Sigmoid colon (tissue), 7 donors: Measurements from ENCODE around the gene VANGL1. TPM values are rescaled to one million over a fixed set of nuclear protein-coding genes. Genes with fewer than 3 reads are reported as not detected.
A peak's percentile ranks its signal among the peaks of the same experiment; 100 is the strongest.

ENCODE experiments used
- DNase-seq: peaks from one replicate; pipeline ENCODE4 v3.0.0-alpha.2; 2019
- H3K27ac ChIP-seq, 4 donors: fragments of 200-600 bp; sonication (generic); one replicate each; pipeline ENCODE4 v1.5.1; 2016 to 2019; ENCODE audit warnings: mild to moderate bottlenecking in 1 of 4
- H3K27me3 ChIP-seq, 3 donors: fragments of 200-600 bp; sonication (generic); one replicate each; pipeline ENCODE4 v1.5.1; 2019; ENCODE audit warnings: mild to moderate bottlenecking in 1 of 3
- H3K36me3 ChIP-seq, 4 donors: fragments of 200-600 bp; sonication (generic); one replicate each; pipeline ENCODE4 v1.5.1; 2016 to 2019
- H3K4me1 ChIP-seq, 4 donors: fragments of 200-600 bp; sonication (generic); one replicate each; pipeline ENCODE4 v1.5.1; 2017 to 2019
- H3K4me3 ChIP-seq, 4 donors: fragments of 200-600 bp; sonication (generic); one replicate each; pipeline ENCODE4 v1.5.1; 2017 to 2019; ENCODE audit warnings: mild to moderate bottlenecking in 2 of 4, moderate library complexity in 1 of 4
- H3K9me3 ChIP-seq, 4 donors: fragments of 200-600 bp in 3 of 4; sonication (generic) in 3 of 4; one replicate each; pipeline versions ENCODE4 v1.5.1 to v1.6.1; 2013 to 2019
- CTCF ChIP-seq, 4 experiments: fragments of 450-650 bp in 3 of 4; fragments of 200-600 bp in 1 of 4; IDR thresholded peaks; one replicate each; pipeline ENCODE4 v1.5.1; 2016 to 2019; ENCODE audit warnings: antibody characterized with exemption in 4 of 4, mild to moderate bottlenecking in 3 of 4, moderate library complexity in 2 of 4
- EP300 ChIP-seq, 4 donors: sonication (generic); formaldehyde crosslinking; IDR thresholded peaks; one replicate each; pipeline ENCODE4 v1.6.1; 2017; ENCODE audit warnings: antibody characterized with exemption in 4 of 4
- POLR2A ChIP-seq, 2 donors: fragments of 450-650 bp; IDR thresholded peaks; one replicate each; pipeline ENCODE4 v1.6.1; 2016; ENCODE audit warnings: antibody characterized with exemption in 2 of 2, mild to moderate bottlenecking in 2 of 2, moderate library complexity in 2 of 2
- POLR2AphosphoS5 ChIP-seq, 4 donors: sonication (generic); formaldehyde crosslinking; IDR thresholded peaks; one replicate each; pipeline ENCODE4 v1.6.1; 2017; ENCODE audit warnings: antibody characterized with exemption in 4 of 4
- WGBS, 2 donors: extraction: QIAGEN DNeasy Blood & Tissue Kit; methylation state at CpG; one replicate each; pipeline ENCODE4 v1.1.7; 2013; 5-methylcytosine and 5-hydroxymethylcytosine counted together
- intact Hi-C: fragments of 100-400 bp; cut with DNase I; formaldehyde crosslinking; loops from one replicate; pipeline ENCODE4 v1.15.1; 2023
- polyA plus RNA-seq, 3 donors: library from polyadenylated mRNA; stranded (reverse); fragments of 200-250 nt; gene quantifications; one replicate each; pipeline ENCODE4 v1.2.3, GENCODE V29; 2013
- total RNA-seq, 4 donors: library from RNA; depleted of rRNA; stranded (reverse); fragments of >200 nt; gene quantifications; one replicate each; pipeline ENCODE4 v1.1.0, GENCODE V29; 2016
- donor health status: healthy with polysubstance abuse.
- donor health status: Bipolar disorder and iron deficiency.
- donor health status: healthy.

The VANGL1 gene
- total RNA-seq (10 to 100 TPM in 1 of 4 donors, 1 to 10 TPM in 3; 7.1 to 14.7 (median 8.1) TPM), polyA plus RNA-seq (1 to 10 TPM; 1.2 to 5.0 (median 2.5) TPM)

- 1% methylated on average over 61 of the region's 61 CpGs for whole genome bisulfite sequencing, 2 donors
- no peaks in the 10 kb centered on the region for H3K36me3 ChIP-seq
- peaks cover 0 to 25% (median 19%) of the 10 kb centered on the region in 4 donors for H3K4me1 ChIP-seq
- peak within 1 kb of the TSS; percentile 57 to 95 (median 72) for H3K4me3 ChIP-seq
- H3K27ac ChIP-seq: peak within 1 kb of the TSS; percentile 78 to 91 (median 86)
- peak; percentile 81 for DNase-seq
- H3K27me3 ChIP-seq: no peaks in the 10 kb centered on the region
- H3K9me3 ChIP-seq: peaks cover 0 to 4% (median 1%) of the 10 kb centered on the region in 4 donors
- TF ChIP-seq POLR2AphosphoS5 (IDR thresholded peaks at IDR 0.05) (peak in 3 of 4 donors; percentile 5 to 68 (median 67)), EP300 (IDR thresholded peaks at IDR 0.05) (no peak), CTCF (IDR thresholded peaks at IDR 0.05) (no peak)
- intact Hi-C loops: loop anchor here (5.0 kb wide), 3 partner anchors 36 to 126 kb away; partner anchors contain the start of gene CASQ2
Measured at GRCh38 chr1:115641762-115642167, at the start of gene VANGL1. VANGL1 (plus strand) TSS chr1:115641970; CDS start chr1:115651414, 9,444 bp downstream.

GRCh38 chr1:115592264-115592663 lies 49.5 kb upstream of the VANGL1 start:
- Histone ChIP-seq H3K27me3 (no peaks in the 10 kb centered on the region), H3K9me3 (peaks cover 0 to 5% (median 2%) of the 10 kb centered on the region in 4 donors), H3K27ac (no peak overlapping the region), H3K4me3 (no peak overlapping the region), H3K36me3 (no peaks in the 10 kb centered on the region), H3K4me1 (peaks cover 0 to 5% (median 4%) of the 10 kb centered on the region in 4 donors)
- no peak for DNase-seq
- 95 to 98% methylated on average over 1 of the region's 1 CpG for WGBS, 2 donors
- TF ChIP-seq POLR2A (IDR thresholded peaks at IDR 0.05): no peak
- no peak for TF ChIP-seq POLR2AphosphoS5 (IDR thresholded peaks at IDR 0.05)
- TF ChIP-seq CTCF (IDR thresholded peaks at IDR 0.05): no peak
- no peak for TF ChIP-seq EP300 (IDR thresholded peaks at IDR 0.05)
- intact Hi-C loops: loop anchor here (10.0 kb wide), 1 partner anchor 127 kb away; no protein-coding TSS in a partner anchor

- H3K9me3 ChIP-seq: no peaks in the 10 kb centered on the region
- no peak for TF ChIP-seq POLR2AphosphoS5 (IDR thresholded peaks at IDR 0.05)
- no peak for TF ChIP-seq EP300 (IDR thresholded peaks at IDR 0.05)
- TF ChIP-seq POLR2A (IDR thresholded peaks at IDR 0.05): no peak
- no peak for TF ChIP-seq CTCF (IDR thresholded peaks at IDR 0.05)
- no peak overlapping the region for H3K4me3 ChIP-seq
- WGBS, 2 donors: 86 to 87% methylated on average over 4 of the region's 4 CpGs
- peaks cover 0 to 5% (median 4%) of the 10 kb centered on the region in 4 donors for H3K4me1 ChIP-seq
- no peak overlapping the region for H3K27ac ChIP-seq
- H3K36me3 ChIP-seq: no peaks in the 10 kb centered on the region
- no peaks in the 10 kb centered on the region for H3K27me3 ChIP-seq
- intact Hi-C loops: loop anchor here (10.0 kb wide), 1 partner anchor 129 kb away; no protein-coding TSS in a partner anchor
- no peak for DNase-seq
Measured at GRCh38 chr1:115593365-115594259, 48.2 kb upstream of the VANGL1 start.

GRCh38 chr1:115594600-115594999 lies 47.2 kb upstream of the VANGL1 start:
- 77 to 84% methylated on average over 4 of the region's 4 CpGs for WGBS, 2 donors
- no peak for DNase-seq
- intact Hi-C loops: loop anchor here (10.0 kb wide), 1 partner anchor 130 kb away; no protein-coding TSS in a partner anchor
- H3K36me3 ChIP-seq: no peaks in the 10 kb centered on the region
- H3K4me1 ChIP-seq: peaks cover 0 to 5% (median 4%) of the 10 kb centered on the region in 4 donors
- H3K27ac ChIP-seq: no peak overlapping the region
- no peak overlapping the region for H3K4me3 ChIP-seq
- H3K27me3 ChIP-seq: no peaks in the 10 kb centered on the region
- TF ChIP-seq POLR2A (IDR thresholded peaks at IDR 0.05) (no peak), EP300 (IDR thresholded peaks at IDR 0.05) (no peak), CTCF (IDR thresholded peaks at IDR 0.05) (no peak), POLR2AphosphoS5 (IDR thresholded peaks at IDR 0.05) (no peak)
- no peaks in the 10 kb centered on the region for H3K9me3 ChIP-seq
